ENCODE results near the gene FLAD1.

FLAD1 gene

DNA sequence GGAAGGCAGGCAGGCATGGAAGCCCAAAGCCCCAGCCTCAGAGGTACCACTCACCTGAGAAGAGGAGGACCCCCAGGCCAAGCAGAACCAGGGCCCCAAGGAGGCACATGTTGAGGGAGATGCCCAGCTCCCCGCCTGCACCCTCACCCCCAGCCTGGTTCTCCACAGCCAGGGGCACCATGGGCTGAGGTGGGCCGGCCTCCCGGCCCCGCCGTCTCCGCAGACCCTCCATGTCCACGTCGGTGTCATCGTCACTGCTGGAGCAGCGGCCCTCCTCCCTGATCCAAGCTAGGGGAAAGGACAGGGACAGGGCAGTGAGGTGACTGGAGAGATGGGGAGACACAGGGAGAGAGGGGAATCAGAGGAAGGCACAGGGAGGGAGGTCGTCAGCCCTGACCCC, 35.1 kb upstream of the FLAD1 start:
- no peak for DNase-seq (ENCODE audit: extremely low spot score)
- CTCF ChIA-PET = no interaction called here
- POLR2A ChIA-PET = interaction anchor here (1.6 kb wide), 1 partner anchor 12 kb away, joined by 8 read pairs; the partner anchor contains the start of gene PMVK
- TF ChIP-seq ELF4 (IDR thresholded peaks at IDR 0.05) = no peak
- TF ChIP-seq ZNF384 (IDR thresholded peaks at IDR 0.05) = no peak
- no peak for TF ChIP-seq HDGF (IDR thresholded peaks at IDR 0.05; ENCODE audit: borderline replicate concordance)
- no peak for TF ChIP-seq SP1 (IDR thresholded peaks at IDR 0.05)
- TF ChIP-seq BHLHE40 (IDR thresholded peaks at IDR 0.05; ENCODE audit: borderline replicate concordance) = no peak
- TF ChIP-seq ARNT (IDR thresholded peaks at IDR 0.05) = no peak
- no peak for TF ChIP-seq LEF1 (IDR thresholded peaks at IDR 0.05; ENCODE audit: borderline replicate concordance)
- TF ChIP-seq FOXK2 (IDR thresholded peaks at IDR 0.05) = no peak
- no peak for TF ChIP-seq FOXM1 (IDR thresholded peaks at IDR 0.05; ENCODE audit: borderline replicate concordance)
- no peak for TF ChIP-seq TARDBP (IDR thresholded peaks at IDR 0.05)
- TF ChIP-seq CTBP1 (IDR thresholded peaks at IDR 0.05; ENCODE audit: borderline replicate concordance) = no peak
- TF ChIP-seq, protein P1, sequence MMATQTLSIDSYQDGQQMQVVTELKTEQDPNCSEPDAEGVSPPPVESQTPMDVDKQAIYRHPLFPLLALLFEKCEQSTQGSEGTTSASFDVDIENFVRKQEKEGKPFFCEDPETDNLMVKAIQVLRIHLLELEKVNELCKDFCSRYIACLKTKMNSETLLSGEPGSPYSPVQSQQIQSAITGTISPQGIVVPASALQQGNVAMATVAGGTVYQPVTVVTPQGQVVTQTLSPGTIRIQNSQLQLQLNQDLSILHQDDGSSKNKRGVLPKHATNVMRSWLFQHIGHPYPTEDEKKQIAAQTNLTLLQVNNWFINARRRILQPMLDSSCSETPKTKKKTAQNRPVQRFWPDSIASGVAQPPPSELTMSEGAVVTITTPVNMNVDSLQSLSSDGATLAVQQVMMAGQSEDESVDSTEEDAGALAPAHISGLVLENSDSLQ (IDR thresholded peaks at IDR 0.05) = no peak

DNA sequence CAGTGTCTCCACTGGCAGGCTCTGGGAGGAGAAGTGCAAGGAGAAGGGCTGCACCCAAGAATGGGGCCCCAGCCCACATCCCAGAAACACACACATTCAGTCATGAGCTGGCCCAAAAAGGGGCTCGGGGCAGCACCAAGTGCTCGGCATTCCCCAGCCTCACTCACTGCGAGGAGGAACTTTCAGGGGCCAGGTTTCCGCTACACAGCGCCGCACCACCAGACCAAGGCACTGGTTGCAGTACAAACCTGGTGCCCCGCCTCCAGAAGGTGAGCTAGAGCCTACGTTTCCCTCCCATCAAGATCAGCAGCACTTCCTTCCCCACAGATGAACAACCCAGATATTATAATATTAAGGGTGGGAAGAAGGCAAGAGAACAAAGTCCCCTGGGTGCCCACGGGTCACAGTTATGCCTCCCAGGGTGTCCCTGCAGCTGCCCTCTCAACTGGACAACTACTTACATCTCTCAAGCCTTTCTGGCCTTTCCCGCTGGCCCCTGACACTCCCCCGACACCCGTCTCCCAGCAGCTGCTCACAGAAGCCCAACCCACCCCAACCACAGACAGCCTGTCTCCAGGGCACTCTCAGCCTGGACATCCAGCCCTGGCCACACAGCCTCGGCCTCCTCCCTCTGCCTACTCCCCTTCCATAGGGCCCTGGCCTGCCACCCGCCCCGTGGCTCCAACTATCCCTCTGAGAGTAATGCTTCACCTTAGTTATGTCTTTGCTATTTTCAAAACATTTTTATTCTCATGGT, 31.1 kb upstream of the FLAD1 start:
- TF ChIP-seq FOXA1 (IDR thresholded peaks at IDR 0.05) (no peak), TARDBP (IDR thresholded peaks at IDR 0.05) (no peak), LEF1 (IDR thresholded peaks at IDR 0.05; ENCODE audit: borderline replicate concordance) (no peak), FOXM1 (IDR thresholded peaks at IDR 0.05; ENCODE audit: borderline replicate concordance) (no peak), SUZ12 (IDR thresholded peaks at IDR 0.05) (no peak), L3MBTL2 (conservative IDR thresholded peaks at IDR 0.05) (no peak), FOXK2 (IDR thresholded peaks at IDR 0.05) (no peak), ZNF384 (IDR thresholded peaks at IDR 0.05) (no peak), NFRKB (IDR thresholded peaks at IDR 0.05) (no peak), SP1 (IDR thresholded peaks at IDR 0.05) (no peak), HDGF (IDR thresholded peaks at IDR 0.05; ENCODE audit: borderline replicate concordance) (no peak), ARNT (IDR thresholded peaks at IDR 0.05) (no peak), BHLHE40 (IDR thresholded peaks at IDR 0.05; ENCODE audit: borderline replicate concordance) (no peak), CTBP1 (IDR thresholded peaks at IDR 0.05; ENCODE audit: borderline replicate concordance) (no peak), ELF4 (IDR thresholded peaks at IDR 0.05) (no peak)
- TF ChIP-seq, protein P1 (IDR thresholded peaks at IDR 0.05) = no peak
- POLR2A ChIA-PET = interaction anchor here (1.2 to 2.8 kb wide), 3 partner anchors 9 to 19 kb away, joined by 3 to 9 read pairs (median 3); partner anchors contain the start of genes PMVK, PYGO2 and SHC1
- CTCF ChIA-PET = interaction anchor here (0.8 kb wide), 1 partner anchor 12 kb away, joined by 4 read pairs; no protein-coding TSS in a partner anchor
- no peak for DNase-seq (ENCODE audit: extremely low spot score)

DNA sequence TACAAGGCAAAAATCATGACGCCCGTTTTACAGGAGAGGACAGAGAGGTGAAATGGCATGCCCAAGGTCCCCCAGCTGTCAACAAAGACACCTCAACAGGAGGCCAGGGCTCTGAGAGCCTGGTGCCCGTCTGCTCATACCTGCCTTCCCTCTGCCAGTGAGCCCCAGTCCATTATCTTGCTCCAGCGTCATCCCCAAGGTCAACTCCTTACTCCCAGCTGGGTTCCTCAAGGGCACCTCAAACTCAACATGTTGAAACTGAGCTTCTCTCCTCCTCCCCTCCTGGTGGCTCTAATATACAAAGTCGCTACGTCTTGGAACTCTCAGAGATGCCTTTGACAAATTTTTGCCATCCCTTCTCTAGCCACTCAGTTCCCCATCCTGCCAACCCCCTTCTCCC, 30.5 kb upstream of the FLAD1 start:
- CTCF ChIA-PET = no interaction called here
- POLR2A ChIA-PET = interaction anchor here (1.4 to 2.8 kb wide), 2 partner anchors 9 to 18 kb away, joined by 3 to 9 read pairs; partner anchors contain the start of genes PYGO2 and SHC1
- TF ChIP-seq BHLHE40 (IDR thresholded peaks at IDR 0.05; ENCODE audit: borderline replicate concordance) (no peak), NFRKB (IDR thresholded peaks at IDR 0.05) (no peak), SUZ12 (IDR thresholded peaks at IDR 0.05) (no peak), LEF1 (IDR thresholded peaks at IDR 0.05; ENCODE audit: borderline replicate concordance) (no peak), CTBP1 (IDR thresholded peaks at IDR 0.05; ENCODE audit: borderline replicate concordance) (no peak)
- DNase-seq (ENCODE audit: extremely low spot score) = no peak

- no peak for DNase-seq (ENCODE audit: extremely low spot score)
- ChIA-PET POLR2A (no interaction called here), CTCF (no interaction called here)
- TF ChIP-seq FOXK2 (IDR thresholded peaks at IDR 0.05) = no peak
- no peak for TF ChIP-seq FOXM1 (IDR thresholded peaks at IDR 0.05; ENCODE audit: borderline replicate concordance)
- TF ChIP-seq TARDBP (IDR thresholded peaks at IDR 0.05) = no peak
- TF ChIP-seq LEF1 (IDR thresholded peaks at IDR 0.05; ENCODE audit: borderline replicate concordance) = no peak
- TF ChIP-seq CTBP1 (IDR thresholded peaks at IDR 0.05; ENCODE audit: borderline replicate concordance) = no peak
- no peak for TF ChIP-seq SP1 (IDR thresholded peaks at IDR 0.05)
- TF ChIP-seq ARNT (IDR thresholded peaks at IDR 0.05) = no peak
- no peak for TF ChIP-seq ZNF384 (IDR thresholded peaks at IDR 0.05)
- TF ChIP-seq NFRKB (IDR thresholded peaks at IDR 0.05) = no peak
- no peak for TF ChIP-seq SUZ12 (IDR thresholded peaks at IDR 0.05)
- no peak for TF ChIP-seq L3MBTL2 (conservative IDR thresholded peaks at IDR 0.05)
- TF ChIP-seq, protein P1 (IDR thresholded peaks at IDR 0.05) = no peak
- no peak for TF ChIP-seq HDGF (IDR thresholded peaks at IDR 0.05; ENCODE audit: borderline replicate concordance)
- TF ChIP-seq FOXA1 (IDR thresholded peaks at IDR 0.05) = no peak
- no peak for TF ChIP-seq BHLHE40 (IDR thresholded peaks at IDR 0.05; ENCODE audit: borderline replicate concordance)
- TF ChIP-seq ELF4 (IDR thresholded peaks at IDR 0.05) = no peak
These were observed 29.5 kb upstream of the FLAD1 start for GRCh38 chr1:154953611-154954038.

DNA sequence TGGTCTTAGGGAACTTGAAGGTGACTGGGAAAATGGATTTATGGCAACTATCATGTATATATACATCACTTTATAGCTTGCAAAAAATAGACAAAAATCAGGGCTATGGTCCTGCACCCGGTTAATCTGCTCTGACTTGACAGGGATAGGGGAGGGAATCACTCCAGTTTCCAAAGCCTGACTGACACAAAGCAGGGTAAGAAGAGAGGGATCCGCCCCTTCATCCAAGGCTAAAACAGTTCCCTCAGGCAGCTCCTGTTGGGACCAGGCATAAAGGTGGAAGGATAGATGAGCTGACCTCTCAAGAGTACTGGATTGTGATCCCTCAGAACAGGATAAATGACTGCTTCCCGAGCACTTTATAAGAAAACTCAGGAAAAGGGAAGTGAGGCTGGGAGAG, 28.6 kb upstream of the FLAD1 start:
- ChIA-PET CTCF (no interaction called here), POLR2A (interaction anchor here (1.4 kb wide), 1 partner anchor 11 kb away, joined by 4 read pairs; no protein-coding TSS in a partner anchor)

More for the DNA sequence above, 28.6 kb upstream of the FLAD1 start:
- TF ChIP-seq SP1 (IDR thresholded peaks at IDR 0.05) = no peak
- TF ChIP-seq BHLHE40 (IDR thresholded peaks at IDR 0.05; ENCODE audit: borderline replicate concordance) = no peak
- TF ChIP-seq ELF4 (IDR thresholded peaks at IDR 0.05) = no peak
- no peak for TF ChIP-seq SUZ12 (IDR thresholded peaks at IDR 0.05)
- TF ChIP-seq HDGF (IDR thresholded peaks at IDR 0.05; ENCODE audit: borderline replicate concordance) = no peak
- no peak for TF ChIP-seq TARDBP (IDR thresholded peaks at IDR 0.05)
- TF ChIP-seq L3MBTL2 (conservative IDR thresholded peaks at IDR 0.05) = no peak
- TF ChIP-seq, protein P1 (IDR thresholded peaks at IDR 0.05) = no peak
- no peak for TF ChIP-seq FOXM1 (IDR thresholded peaks at IDR 0.05; ENCODE audit: borderline replicate concordance)
- no peak for TF ChIP-seq ARNT (IDR thresholded peaks at IDR 0.05)
- TF ChIP-seq LEF1 (IDR thresholded peaks at IDR 0.05; ENCODE audit: borderline replicate concordance) = no peak
- TF ChIP-seq ZNF384 (IDR thresholded peaks at IDR 0.05) = no peak
- TF ChIP-seq FOXK2 (IDR thresholded peaks at IDR 0.05) = no peak
- TF ChIP-seq FOXA1 (IDR thresholded peaks at IDR 0.05) = no peak
- TF ChIP-seq NFRKB (IDR thresholded peaks at IDR 0.05) = no peak
- no peak for TF ChIP-seq CTBP1 (IDR thresholded peaks at IDR 0.05; ENCODE audit: borderline replicate concordance)
- DNase-seq (ENCODE audit: extremely low spot score) = no peak

Data from HEK293T (cell line).